Regular cardiac myocyte (primary cell): ENCODE data around the gene SULT1C3. TPM values are rescaled to one million over a fixed set of nuclear protein-coding genes. Genes with fewer than 3 reads are reported as not detected.

Source experiments
- total RNA-seq: library from RNA; depleted of rRNA; stranded (reverse); fragments of >200 nt; gene quantifications from 2 replicates; pipeline ENCODE4 v1.2.3, GENCODE V29; 2014

SULT1C3 gene
- not detected in 2 replicates for total RNA-seq

GRCh38 chr2:108239786-108240185 lies at the start of gene SULT1C3:
SULT1C3 (plus strand) TSS chr2:108239968; CDS start chr2:108247195, 7,227 bp downstream.

GRCh38 chr2:108288534-108289106 lies 48.9 kb downstream of the SULT1C3 start, which contains the start of gene SULT1C2:
SULT1C2 (plus strand) TSS chr2:108288895; CDS start chr2:108293668, 4,773 bp downstream.

Other genes starting within 250 kb of the SULT1C3 start
- gene SULT1C2, start 48.9 kb downstream of the SULT1C3 start, total RNA-seq: under 0.01 and 0.85 TPM in 2 replicates
- 0.56 and 0.58 TPM in 2 replicates for gene SULT1C4, start 138.0 kb downstream of the SULT1C3 start, total RNA-seq
- 19.7 and 32.1 TPM in 2 replicates for gene GCC2, start 209.2 kb downstream of the SULT1C3 start, total RNA-seq